ENCODE results near the gene STXBP6.

DNA sequence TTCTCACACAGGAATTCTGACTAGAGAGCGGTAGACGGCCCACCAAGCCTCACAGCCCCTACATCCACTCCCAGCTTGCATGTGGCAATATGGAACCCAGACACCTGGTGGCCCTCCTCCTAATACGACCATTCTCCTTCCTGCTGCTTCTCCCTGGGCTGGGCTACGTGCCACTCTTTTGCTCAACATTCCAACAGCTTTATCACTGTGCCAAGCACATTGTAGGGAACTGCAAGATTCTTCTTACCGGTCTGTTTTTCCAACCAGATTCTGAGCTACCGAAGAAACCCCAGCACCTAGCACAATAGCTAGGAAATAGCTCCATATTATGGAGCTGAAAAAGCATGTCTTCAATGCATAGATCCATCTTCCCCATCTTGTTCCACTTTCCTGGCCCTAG, 58.1 kb downstream of the STXBP6 start:
- TF ChIP-seq POLR2A (IDR thresholded peaks at IDR 0.05; ENCODE audit: low read length) (no peak), GATA1 (IDR thresholded peaks at IDR 0.05; ENCODE audit: low read depth, low read length) (no peak)

Data from erythroblast (primary cell).